HepG2 (cell line): ENCODE results near the gene GBP4. TPM values are rescaled to one million over a fixed set of nuclear protein-coding genes. Genes with fewer than 3 reads are reported as not detected.

Experiments
- ATAC-seq: fragments of 200-7000 bp; cut with Tn5 transposase; 3 replicates; pipeline ENCODE4 v1.9.1; 2020; ENCODE audit warnings: mild to moderate bottlenecking, moderate library complexity
- BruUV-seq: library from RNA; stranded (reverse); fragments of 400-500 nt; replicated peaks from 2 replicates; lab custom pipeline; 2021; lab: Mats Ljungman, UMichigan
- CTCF ChIA-PET: fragments of 300-600 bp; formaldehyde crosslinking; extraction: SDS; loops from one replicate; lab custom pipeline; 2021; ENCODE audit warnings: low total read pairs, inconsistent platforms, low intra/inter-chr PET ratio; lab: Yijun Ruan, JAX
- POLR2A ChIA-PET: fragments of 350-600 bp; sonication (Branson Sonifier 250); formaldehyde crosslinking; loops from one replicate; lab custom pipeline; 2020; ENCODE audit warnings: antibody characterized with exemption, inconsistent platforms; lab: Yijun Ruan, JAX
- DNase-seq: peaks from one replicate; pipeline ENCODE4 v3.0.0-alpha.2; 2015; ENCODE audit warnings: low spot score
- FAIRE-seq: peaks from 3 replicates; lab custom pipeline; 2011; peaks lifted over from hg19 to GRCh38; lab: Jason Lieb, UNC
- H2AFZ ChIP-seq: one replicate; pipeline ENCODE4 v1.6.1; 2011; ENCODE audit warnings: low read length, inconsistent platforms
- H3K27ac ChIP-seq: fragments of 300-600 bp; 3 replicates; pipeline ENCODE4 v1.8.0; 2011; ENCODE audit warnings: mixed run types, mild to moderate bottlenecking, mixed read lengths, low read length, inconsistent platforms; ENCODE audit not compliant: insufficient read depth; ENCODE audit errors: extremely low read length
- H3K27me3 ChIP-seq, 2 experiments: fragments of 200-600 bp in 1 of 2; 2 replicates in 1 of 2; 3 replicates in 1 of 2; pipeline versions ENCODE4 v1.6.0 to v1.8.0; 2011; ENCODE audit warnings: low read length in 2 of 2, mild to moderate bottlenecking in 2 of 2, moderate library complexity in 2 of 2, inconsistent platforms in 1 of 2; ENCODE audit not compliant: insufficient read depth in 2 of 2, control insufficient read depth in 1 of 2
- H3K36me3 ChIP-seq, 2 experiments: fragments of 200-600 bp in 1 of 2; replicated peaks in 1 of 2; 2 replicates in 1 of 2; 3 replicates in 1 of 2; pipeline versions ENCODE4 v1.5.1 to v1.8.0; 2011; ENCODE audit warnings: low read length in 2 of 2, inconsistent platforms in 1 of 2; ENCODE audit not compliant: insufficient read depth in 2 of 2, control insufficient read depth in 1 of 2
- H3K4me1 ChIP-seq: 2 replicates; pipeline ENCODE4 v1.5.1; 2012; ENCODE audit warnings: low read length, inconsistent platforms; ENCODE audit not compliant: insufficient read depth
- H3K4me2 ChIP-seq: 2 replicates; pipeline ENCODE4 v1.6.0; 2011; ENCODE audit warnings: low read depth, low read length, inconsistent platforms
- H3K4me3 ChIP-seq, 3 experiments: fragments of 200-600 bp in 1 of 3; sonication (generic), shearing (Covaris generic) in 1 of 3; replicated peaks in 1 of 3; 2 replicates each; pipeline ENCODE4 v1.5.1; 2011 to 2016; ENCODE audit warnings: low read length in 3 of 3, inconsistent platforms in 2 of 3, low read depth in 2 of 3, mild to moderate bottlenecking in 2 of 3, control low read depth in 1 of 3, mixed read lengths in 1 of 3; ENCODE audit not compliant: insufficient read depth in 1 of 3
- H3K79me2 ChIP-seq: one replicate; pipeline ENCODE4 v1.6.1; 2011; ENCODE audit warnings: low read length, inconsistent platforms; ENCODE audit not compliant: insufficient read depth
- H3K9ac ChIP-seq: 2 replicates; pipeline ENCODE4 v1.6.0; 2011; ENCODE audit warnings: mild to moderate bottlenecking, low read depth, low read length, inconsistent platforms; ENCODE audit not compliant: insufficient read depth
- H3K9me3 ChIP-seq: 2 replicates; pipeline ENCODE4 v1.5.1; 2012; ENCODE audit warnings: mild to moderate bottlenecking, low read length
- H4K20me1 ChIP-seq: 2 replicates; pipeline ENCODE4 v1.6.0; 2011; ENCODE audit warnings: inconsistent platforms, mild to moderate bottlenecking, low read length, moderate library complexity; ENCODE audit not compliant: insufficient read depth
- HOXA9 ChIP-seq: sonication (generic); formaldehyde crosslinking; IDR thresholded peaks from 2 replicates; pipeline ENCODE4 v1.8.1; 2022; ENCODE audit warnings: missing genetic modification reagents, mild to moderate bottlenecking, moderate library complexity, borderline replicate concordance
- PRDM15 ChIP-seq: sonication (generic); formaldehyde crosslinking; IDR thresholded peaks from 2 replicates; pipeline ENCODE4 v1.4.0; 2020; ENCODE audit warnings: missing genetic modification reagents
- ZNF17 ChIP-seq: sonication (generic); formaldehyde crosslinking; IDR thresholded peaks from 2 replicates; pipeline ENCODE4 v1.5.0; 2020; ENCODE audit warnings: mild to moderate bottlenecking, missing genetic modification reagents
- ZNF639 ChIP-seq: conservative IDR thresholded peaks from 2 replicates; pipeline ENCODE4 v1.6.1; 2018; ENCODE audit warnings: missing genetic modification reagents
- WGBS: methylation state at CpG from one replicate; pipeline ENCODE4 v1.1.6; 2017; ENCODE audit warnings: low lambda C conversion rate; 5-methylcytosine and 5-hydroxymethylcytosine counted together
- in situ Hi-C: cut with HindIII; loops from 2 replicates; pipeline ENCODE4 v1.10.0; 2017; ENCODE audit warnings: low pct_unique_long_range_greater_than_20kb; ENCODE audit not compliant: extremely low pct_ligation_motif_present
- intact Hi-C: fragments of 100-400 bp; cut with micrococcal nuclease; formaldehyde crosslinking; loops from one replicate; pipeline ENCODE4 v1.10.0; 2022; ENCODE audit not compliant: unreplicated experiment
- polyA plus RNA-seq, 8 experiments: library from polyadenylated mRNA; depleted of rRNA in 3 of 8; stranded (reverse) in 7 of 8; unstranded in 1 of 8; fragments of >200 nt; fragmentation: Illumina TruSeq in 4 of 8; extraction: Trizol in 4 of 8; gene quantifications; 2 replicates each; pipeline versions ENCODE4 v1.2.1 to v1.2.3, GENCODE V29; 2011 to 2016; ENCODE audit warnings: low read depth in 4 of 8, missing spikeins in 1 of 8, mixed read lengths in 1 of 8; ENCODE audit not compliant: insufficient read depth in 1 of 8
- total RNA-seq, 5 experiments: library from RNA; depleted of rRNA; stranded (reverse); fragments of >200 nt; fragmentation: Illumina TruSeq; extraction: Trizol; gene quantifications; 2 replicates each; pipeline ENCODE4 v1.2.3, GENCODE V29; 2016; ENCODE audit warnings: low read depth in 1 of 5

Gene GBP4
- total and polyA plus RNA-seq, 2 of the 13 experiments (the other 11 are each of a cell fraction or from before 2014, with no cell fraction given): not detected

GRCh38 chr1:89211035-89211634, 12.4 kb upstream of the GBP4 start:
- WGBS: 0% methylated on average over 1 of the region's 1 CpG
- no peak for FAIRE-seq
- no TSS peak for BruUV-seq

More at GRCh38 chr1:89211035-89211634, 12.4 kb upstream of the GBP4 start:
- Histone ChIP-seq H3K9ac (no peak overlapping the region), H3K9me3 (peaks cover 24% of the 10 kb centered on the region; the same call in 1 of the 2 replicates), H3K4me2 (no peak overlapping the region), H2AFZ (no peak overlapping the region), H3K4me1 (no peaks in the 10 kb centered on the region), H3K4me3 (no peak overlapping the region), H3K27me3 (no peaks in the 10 kb centered on the region; a peak in 1 of 5 replicates), H4K20me1 (no peaks in the 10 kb centered on the region), H3K27ac (no peak overlapping the region), H3K79me2 (no peaks in the 10 kb centered on the region), H3K36me3 (no peaks in the 10 kb centered on the region)
- ATAC-seq (no peak), DNase-seq (no peak)
- ChIA-PET CTCF (no interaction called here), POLR2A (no interaction called here)
- TF ChIP-seq ZNF17 (CRISPR knock-in tag) (no peak), PRDM15 (no peak), ZNF639 (CRISPR knock-in tag) (no peak), HOXA9 (no peak)
- in situ Hi-C loops (no loop called here), intact Hi-C loops (no loop called here)
